Stimulated activated naive CD8-positive, alpha-beta T cell treated with anti-CD3 and anti-CD28 coated beads, Interleukin-15, amount 100 ng/mL, for 72 hours (primary cell): Measurements from ENCODE around the gene MAML2.

ENCODE experiments used
- ATAC-seq: fragments of 150-1000 bp; cut with Tn5 transposase; 2 replicates; pipeline ENCODE4 v1.10.0; 2021; ENCODE audit warnings: mild to moderate bottlenecking, moderate library complexity
- DNase-seq, 2 donors: peaks; one replicate each; pipeline ENCODE4 v3.0.0; 2021 to 2022
- H3K27ac Mint-ChIP-seq, 2 donors: one replicate each; pipeline ENCODE4 v1.8.0; 2022; ENCODE audit warnings: mild to moderate bottlenecking in 2 of 2, mixed read lengths in 2 of 2, moderate library complexity in 2 of 2
- H3K27me3 Mint-ChIP-seq: one replicate; pipeline ENCODE4 v1.8.0; 2022; ENCODE audit warnings: mixed read lengths
- H3K4me1 Mint-ChIP-seq: one replicate; pipeline ENCODE4 v1.8.0; 2022; ENCODE audit warnings: mild to moderate bottlenecking, mixed read lengths
- H3K4me3 Mint-ChIP-seq, 2 donors: one replicate each; pipeline ENCODE4 v1.8.0; 2022; ENCODE audit warnings: mild to moderate bottlenecking in 2 of 2, mixed read lengths in 2 of 2, moderate library complexity in 1 of 2
- H3K9me3 Mint-ChIP-seq, 2 donors: one replicate each; pipeline ENCODE4 v1.8.0; 2022; ENCODE audit warnings: mixed read lengths in 2 of 2

The MAML2 gene

DNA sequence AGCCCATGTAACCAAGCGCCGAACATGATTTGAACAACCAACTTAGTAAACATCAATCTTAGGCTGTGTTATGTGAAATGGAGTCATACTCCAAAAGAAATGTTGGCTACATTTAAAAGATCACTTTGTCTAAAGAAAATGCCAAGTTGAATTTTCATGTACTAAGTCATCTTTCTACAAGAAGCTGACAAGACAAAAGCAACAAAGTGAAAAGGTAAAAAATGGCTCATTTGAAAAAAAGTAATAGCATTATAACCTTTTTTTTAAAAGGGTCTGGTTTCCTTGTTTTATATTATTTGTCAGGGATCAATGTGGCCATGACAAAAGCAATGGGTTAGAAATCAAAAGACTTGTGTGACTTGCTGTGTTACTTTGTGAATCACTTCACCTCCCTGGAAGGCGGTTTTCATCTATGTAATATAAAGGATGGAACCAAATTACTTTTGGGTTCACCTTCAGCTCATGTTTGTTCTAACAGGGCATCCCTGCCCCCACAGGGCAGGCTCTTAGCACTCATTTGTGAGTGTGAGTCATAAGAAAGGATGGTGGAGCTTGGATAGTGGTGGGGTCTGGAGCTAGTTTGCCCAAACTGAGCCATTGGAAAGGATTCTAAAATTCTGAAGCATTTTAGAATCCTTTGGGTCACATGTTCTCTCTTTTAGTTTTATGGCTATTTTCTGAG is 287.1 kb downstream of the MAML2 start:
- peaks cover 92% of the 10 kb centered on the region for H3K4me1 Mint-ChIP-seq
- peak overlapping the region in 1 of 2 donors; percentile 89 for H3K27ac Mint-ChIP-seq
- H3K27me3 Mint-ChIP-seq: no peaks in the 10 kb centered on the region
- ATAC-seq: peak; percentile 43
- no peaks in the 10 kb centered on the region for H3K9me3 Mint-ChIP-seq
- DNase-seq: no peak
- H3K4me3 Mint-ChIP-seq: no peak overlapping the region

DNA sequence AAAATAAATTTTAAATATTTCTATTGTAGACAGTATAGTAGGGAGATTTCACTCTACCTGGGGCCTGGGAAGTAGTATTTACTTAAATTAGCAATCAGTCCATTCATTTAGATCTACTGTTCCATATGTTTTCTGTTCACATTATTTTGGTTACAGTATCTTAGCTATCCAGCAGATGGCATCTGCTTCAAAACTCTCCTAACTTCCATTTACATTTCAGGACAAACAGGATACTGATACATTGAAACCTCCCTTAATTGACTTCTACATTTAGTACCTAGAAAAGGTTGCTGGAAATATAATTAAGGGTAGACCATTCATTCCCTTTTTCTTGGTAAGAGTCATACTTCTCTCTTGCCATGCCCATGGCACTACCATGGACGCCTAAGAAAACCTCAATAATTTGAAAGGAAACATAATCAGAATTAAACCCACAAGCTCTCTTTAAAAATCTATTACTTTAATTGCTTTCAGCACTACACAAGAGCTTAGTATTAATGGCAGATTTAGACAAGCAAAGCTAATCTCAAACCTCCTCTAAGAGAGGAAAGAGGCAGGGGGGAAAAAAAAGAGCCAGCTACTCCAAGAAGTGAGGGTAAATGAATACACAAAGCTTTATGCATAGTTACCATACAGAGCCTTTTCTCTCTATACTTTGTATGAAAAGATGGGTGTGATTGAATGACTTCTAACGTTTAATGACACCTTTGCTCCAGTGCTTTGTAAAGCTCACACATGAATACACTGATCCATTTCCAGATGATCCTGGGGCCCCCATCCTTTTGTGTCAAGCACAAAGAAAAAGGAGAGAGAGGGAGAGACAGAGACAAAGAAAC is 287.9 kb downstream of the MAML2 start:
- Mint-ChIP-seq H3K27me3 (no peaks in the 10 kb centered on the region), H3K4me1 (peaks cover 92% of the 10 kb centered on the region)
- ATAC-seq: no peak

DNA sequence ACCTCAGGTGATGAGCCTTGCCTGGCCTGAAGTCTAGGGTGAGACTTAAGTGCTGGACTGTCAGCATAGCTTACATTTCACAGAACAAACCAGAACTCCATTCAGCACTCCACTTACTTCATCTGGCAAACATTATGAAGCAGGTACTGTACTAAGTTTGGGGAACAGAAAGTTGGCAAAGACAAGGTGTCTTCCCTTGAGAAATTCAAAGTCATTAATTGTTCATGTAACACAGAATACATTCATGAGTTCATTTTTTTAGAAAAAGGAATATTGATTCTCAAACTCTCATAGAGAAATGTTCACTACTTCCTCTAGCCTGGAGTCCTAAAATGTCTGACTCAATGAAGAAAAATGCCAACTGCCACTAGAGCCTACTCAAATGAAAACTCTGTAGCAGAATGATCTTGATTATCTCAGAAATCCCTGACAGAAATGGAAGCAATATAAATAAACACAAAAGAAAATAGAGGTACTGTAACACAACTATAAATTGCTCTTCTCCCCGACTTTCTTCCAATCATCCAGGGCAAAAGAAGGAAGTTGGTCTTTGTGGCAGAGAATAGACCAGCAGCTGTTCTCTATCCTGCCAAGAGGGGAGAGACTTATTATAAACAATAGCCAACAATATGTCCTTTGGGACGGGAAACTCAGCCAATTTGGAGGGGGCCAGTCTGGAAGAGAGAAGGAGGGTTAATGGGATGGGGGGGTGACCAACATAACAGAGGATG is 289.9 kb downstream of the MAML2 start:
- peaks cover 75% of the 10 kb centered on the region for H3K4me1 Mint-ChIP-seq
- DNase-seq: no peak
- H3K9me3 Mint-ChIP-seq: no peaks in the 10 kb centered on the region
- H3K27me3 Mint-ChIP-seq: no peaks in the 10 kb centered on the region
- peak overlapping the region in 1 of 2 donors; percentile 64 for H3K4me3 Mint-ChIP-seq
- no peak for ATAC-seq
- peak overlapping the region in 1 of 2 donors; percentile 38 for H3K27ac Mint-ChIP-seq

More for the DNA sequence above, 287.9 kb downstream of the MAML2 start:
- no peak for DNase-seq
- H3K27ac Mint-ChIP-seq: peak overlapping the region in 1 of 2 donors; percentile 89
- H3K4me3 Mint-ChIP-seq: peak overlapping the region in 1 of 2 donors; percentile 20
- no peaks in the 10 kb centered on the region for H3K9me3 Mint-ChIP-seq

DNA sequence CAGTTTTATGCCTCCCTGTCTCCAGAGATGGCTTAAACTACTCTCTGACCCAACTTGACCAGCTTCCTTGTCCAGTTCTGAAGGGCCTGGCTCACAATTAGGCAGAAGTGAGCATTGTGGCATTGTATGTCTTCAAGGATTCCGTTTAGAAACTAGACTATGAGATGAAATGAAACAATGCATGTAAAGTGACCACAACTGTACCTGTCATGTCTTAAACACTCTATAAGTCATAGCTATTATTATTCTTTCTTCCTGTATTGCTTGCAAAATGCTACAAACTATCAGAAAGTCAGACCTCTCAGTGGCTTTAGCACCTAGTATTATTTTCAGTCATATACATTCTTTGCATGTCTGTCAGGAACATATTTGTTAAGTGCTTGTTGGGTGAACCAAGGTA is 291.2 kb downstream of the MAML2 start:
- Mint-ChIP-seq H3K4me3 (peak overlapping the region in 1 of 2 donors; percentile 64), H3K4me1 (peaks cover 72% of the 10 kb centered on the region), H3K9me3 (no peaks in the 10 kb centered on the region), H3K27ac (peak overlapping the region in 1 of 2 donors; percentile 70), H3K27me3 (no peaks in the 10 kb centered on the region)
- peak; percentile 97 for ATAC-seq
- no peak for DNase-seq

DNA sequence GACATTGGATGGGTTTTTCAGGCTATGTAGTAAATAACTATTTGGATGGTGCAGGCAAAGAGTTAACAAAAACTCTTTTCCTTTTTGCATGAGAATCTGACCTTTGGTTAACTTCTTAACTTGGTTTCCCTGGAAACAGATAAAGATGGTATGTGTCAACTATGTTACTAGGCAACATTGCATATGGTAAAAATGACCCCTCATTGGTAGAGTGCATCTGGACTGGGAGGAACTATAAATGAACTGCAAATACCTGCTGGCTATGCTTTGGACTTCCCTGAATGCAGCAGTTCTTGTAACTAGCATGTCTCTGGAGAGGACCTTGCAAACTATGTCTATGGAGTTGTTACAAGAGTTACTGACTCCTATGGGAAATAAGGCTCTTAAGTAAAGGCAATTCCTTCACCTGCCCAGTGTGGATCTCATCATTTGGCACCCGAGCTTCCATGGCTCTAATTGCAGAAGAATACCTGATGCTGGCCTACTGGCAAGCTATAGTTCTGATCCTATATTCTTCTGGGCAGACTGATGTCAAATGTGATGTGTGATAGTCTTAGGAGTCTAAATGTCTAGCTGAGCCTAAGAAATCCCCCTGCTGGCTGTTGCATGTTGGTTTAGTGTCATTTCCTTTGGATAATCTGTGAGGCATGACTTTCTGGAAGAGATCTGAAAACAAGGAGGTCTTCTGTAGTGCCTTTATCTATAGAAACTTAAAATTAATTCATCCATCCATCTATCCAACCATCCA is 292.4 kb downstream of the MAML2 start:
- Mint-ChIP-seq H3K4me1 (peaks cover 72% of the 10 kb centered on the region), H3K27me3 (no peaks in the 10 kb centered on the region)
- no peak for DNase-seq

DNA sequence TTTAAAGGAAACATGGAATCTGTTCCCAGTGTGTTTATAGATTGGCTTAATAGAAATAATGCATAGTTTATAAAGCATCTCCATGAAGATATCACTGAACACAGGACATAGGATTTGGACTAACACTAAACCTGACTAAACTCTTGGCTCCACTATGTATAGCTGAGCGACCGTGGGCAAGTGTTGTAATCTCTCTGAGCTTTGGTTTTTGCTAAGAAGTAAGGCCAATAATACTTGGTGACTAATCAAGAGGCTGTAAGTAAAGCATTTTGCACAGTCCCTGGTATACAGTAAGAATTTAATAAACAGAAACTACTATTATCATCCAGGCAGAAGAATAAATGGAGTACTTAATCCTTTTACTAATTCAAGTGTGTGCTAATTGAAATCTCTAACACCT is 293.6 kb downstream of the MAML2 start:
- DNase-seq: no peak
- no peak overlapping the region for H3K27ac Mint-ChIP-seq
- ATAC-seq: no peak
- no peaks in the 10 kb centered on the region for H3K27me3 Mint-ChIP-seq
- peaks cover 62% of the 10 kb centered on the region for H3K4me1 Mint-ChIP-seq
- H3K9me3 Mint-ChIP-seq: no peaks in the 10 kb centered on the region
- H3K4me3 Mint-ChIP-seq: no peak overlapping the region

More for the DNA sequence above, 292.4 kb downstream of the MAML2 start:
- ATAC-seq: no peak
- Mint-ChIP-seq H3K4me3 (no peak overlapping the region), H3K9me3 (no peaks in the 10 kb centered on the region), H3K27ac (no peak overlapping the region)

DNA sequence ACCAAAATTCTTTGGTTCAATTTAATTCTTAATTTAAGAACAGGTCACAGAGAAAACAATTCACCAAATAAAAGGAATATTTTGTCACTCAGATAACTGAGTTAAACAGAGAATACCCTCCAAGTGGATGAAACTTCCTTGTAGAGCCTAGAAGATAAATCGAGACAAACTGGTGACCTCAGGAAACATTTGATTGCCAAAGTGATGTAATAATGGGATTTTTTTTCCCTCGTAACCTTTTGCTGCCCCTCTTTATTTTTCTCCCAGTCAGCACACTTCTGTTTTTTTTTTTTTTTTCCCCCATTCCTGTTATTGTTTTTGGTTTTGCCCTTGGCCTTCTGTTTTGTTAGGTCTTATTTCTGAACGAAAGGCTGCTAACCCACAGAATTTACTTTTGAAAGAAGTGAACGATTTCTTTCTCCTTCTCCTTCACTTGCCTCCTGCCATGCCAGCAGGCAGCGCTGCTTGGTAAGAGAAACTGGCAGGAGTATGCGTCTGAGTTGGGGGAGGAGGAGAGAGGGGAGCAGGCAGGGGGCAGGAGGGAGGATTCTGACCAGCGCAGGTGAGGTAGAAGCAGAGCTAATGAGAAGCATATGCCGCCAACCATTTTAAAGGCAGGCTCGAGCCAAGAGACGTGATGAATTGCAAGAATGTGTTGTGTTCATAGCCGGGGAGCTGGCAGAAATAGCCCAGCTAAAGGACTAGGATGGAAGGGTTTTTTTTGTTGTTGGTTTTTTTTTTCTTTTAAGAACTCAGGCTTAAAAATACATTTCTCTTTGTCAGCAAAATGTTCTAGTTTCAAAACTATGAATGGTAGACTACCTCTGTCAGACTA is 297.2 kb downstream of the MAML2 start:
- Mint-ChIP-seq H3K4me3 (no peak overlapping the region), H3K27me3 (no peaks in the 10 kb centered on the region), H3K9me3 (no peaks in the 10 kb centered on the region), H3K27ac (no peak overlapping the region), H3K4me1 (peaks cover 38% of the 10 kb centered on the region)
- ATAC-seq: no peak
- DNase-seq: no peak

DNA sequence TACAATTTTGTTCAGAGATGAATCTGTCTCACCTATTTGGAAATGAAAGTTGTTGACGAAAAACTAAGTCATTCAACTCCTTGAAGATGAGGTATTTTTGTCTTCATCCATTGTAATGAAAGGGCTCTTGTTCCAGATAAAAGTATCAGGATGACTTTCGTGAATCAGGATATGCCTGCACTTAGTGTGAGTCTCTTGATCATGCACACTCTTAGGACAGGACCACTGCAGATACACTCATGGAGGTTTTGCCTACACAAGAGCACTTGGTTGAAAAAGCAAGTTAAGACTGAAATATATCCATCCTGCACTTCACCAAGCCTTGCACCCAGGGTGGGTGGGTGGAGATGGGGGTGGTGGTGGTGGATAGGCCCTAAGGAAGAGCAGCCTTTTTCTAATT is 298.2 kb downstream of the MAML2 start:
- Mint-ChIP-seq H3K4me3 (no peak overlapping the region), H3K27me3 (no peaks in the 10 kb centered on the region), H3K9me3 (no peaks in the 10 kb centered on the region), H3K27ac (no peak overlapping the region), H3K4me1 (peaks cover 28% of the 10 kb centered on the region)
- DNase-seq (no peak), ATAC-seq (peak; percentile 39)

DNA sequence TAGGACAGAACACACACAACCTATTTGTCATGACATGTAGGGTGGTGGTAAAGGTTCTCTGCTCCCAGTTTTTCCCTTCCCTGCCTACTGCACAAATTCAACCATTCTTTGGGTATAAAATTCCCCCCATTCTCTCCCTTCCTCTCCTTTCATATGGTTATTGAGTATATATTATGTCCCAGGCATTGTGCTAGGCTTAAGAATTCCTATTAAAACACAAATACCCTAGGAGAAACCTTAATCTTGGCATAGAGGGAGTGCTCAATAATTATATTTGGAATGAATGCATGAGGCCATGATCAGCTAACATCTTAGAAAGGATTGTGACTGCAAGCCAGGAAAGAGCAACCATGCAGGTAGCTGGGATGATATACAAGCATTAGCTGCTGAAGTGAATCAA is 298.7 kb downstream of the MAML2 start:
- H3K27me3 Mint-ChIP-seq: no peaks in the 10 kb centered on the region
- no peaks in the 10 kb centered on the region for H3K9me3 Mint-ChIP-seq
- no peak for DNase-seq
- no peak overlapping the region for H3K27ac Mint-ChIP-seq
- H3K4me3 Mint-ChIP-seq: no peak overlapping the region
- no peak for ATAC-seq
- H3K4me1 Mint-ChIP-seq: peaks cover 27% of the 10 kb centered on the region

DNA sequence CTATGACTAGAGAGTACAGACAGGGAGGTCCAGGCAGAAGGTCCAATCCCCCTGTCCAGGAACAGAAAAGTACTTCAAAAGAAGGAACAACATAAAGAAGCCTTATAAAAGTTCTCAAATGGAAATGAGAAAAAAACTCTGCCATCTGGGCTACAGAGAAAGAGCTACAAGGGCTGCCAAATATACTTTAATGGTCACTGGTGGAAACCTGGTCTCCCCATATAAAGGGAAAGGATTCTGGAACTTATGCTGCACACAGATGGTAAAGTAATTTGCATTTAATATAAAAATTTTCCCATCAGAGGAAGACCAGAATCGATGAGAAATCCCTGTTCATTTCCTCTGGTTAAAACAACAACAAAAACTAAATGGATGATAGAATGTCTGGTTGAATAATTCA is 299.7 kb downstream of the MAML2 start:
- no peaks in the 10 kb centered on the region for H3K27me3 Mint-ChIP-seq
- ATAC-seq (no peak), DNase-seq (no peak)
- no peak overlapping the region for H3K4me3 Mint-ChIP-seq
- H3K27ac Mint-ChIP-seq: no peak overlapping the region
- H3K4me1 Mint-ChIP-seq: peaks cover 27% of the 10 kb centered on the region
- no peaks in the 10 kb centered on the region for H3K9me3 Mint-ChIP-seq

DNA sequence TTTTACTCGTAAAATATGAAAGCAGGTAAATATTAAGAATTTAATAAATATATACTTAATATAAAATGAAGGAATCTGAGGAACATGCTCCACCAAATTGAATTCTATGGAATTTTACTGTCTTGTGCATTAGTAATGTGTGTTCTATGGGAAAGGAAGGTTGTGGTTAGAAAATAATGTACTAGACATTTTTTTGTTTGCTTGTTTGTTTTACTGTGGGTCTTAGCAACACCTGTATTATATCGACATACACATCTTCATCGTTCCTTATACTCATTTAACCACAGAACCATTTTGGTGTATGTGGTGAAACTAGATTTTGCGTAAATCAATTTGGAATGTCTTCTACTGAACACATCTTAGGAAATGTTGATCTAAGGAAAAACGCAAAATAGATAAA is 304.9 kb downstream of the MAML2 start:
- H3K4me3 Mint-ChIP-seq: no peak overlapping the region
- DNase-seq (no peak), ATAC-seq (no peak)
- H3K4me1 Mint-ChIP-seq: peaks cover 30% of the 10 kb centered on the region
- H3K27ac Mint-ChIP-seq: no peak overlapping the region
- no peaks in the 10 kb centered on the region for H3K27me3 Mint-ChIP-seq
- H3K9me3 Mint-ChIP-seq: no peaks in the 10 kb centered on the region

DNA sequence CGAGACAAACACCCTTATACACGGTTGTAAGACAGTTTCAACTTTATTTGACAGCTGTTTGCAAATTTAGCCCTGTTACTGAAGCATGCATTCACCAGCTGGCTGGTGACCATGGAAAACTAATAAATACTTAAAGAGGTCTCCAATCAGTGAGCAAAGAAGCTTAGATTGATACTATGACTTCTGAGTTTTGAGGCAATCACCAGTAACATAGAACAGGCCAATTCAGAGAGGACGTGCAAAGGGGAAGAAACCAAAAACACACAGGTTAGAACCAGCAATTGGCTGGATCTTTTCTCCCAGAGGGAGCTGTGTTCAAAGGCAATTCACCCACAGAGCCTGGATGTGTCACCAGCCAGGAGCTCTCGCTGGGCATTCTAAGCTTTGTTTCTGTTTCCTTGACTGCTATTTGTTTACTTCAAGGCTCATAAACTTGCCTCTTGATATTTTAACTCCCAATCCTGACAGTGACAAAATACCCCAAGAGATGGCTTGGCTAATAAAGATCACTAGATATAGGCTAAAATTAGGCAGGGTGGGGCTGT is 305.5 kb downstream of the MAML2 start:
- H3K27ac Mint-ChIP-seq: peak overlapping the region in 1 of 2 donors; percentile 4
- H3K4me1 Mint-ChIP-seq: peaks cover 35% of the 10 kb centered on the region
- H3K4me3 Mint-ChIP-seq: no peak overlapping the region
- DNase-seq (no peak), ATAC-seq (no peak)
- no peaks in the 10 kb centered on the region for H3K9me3 Mint-ChIP-seq
- no peaks in the 10 kb centered on the region for H3K27me3 Mint-ChIP-seq

DNA sequence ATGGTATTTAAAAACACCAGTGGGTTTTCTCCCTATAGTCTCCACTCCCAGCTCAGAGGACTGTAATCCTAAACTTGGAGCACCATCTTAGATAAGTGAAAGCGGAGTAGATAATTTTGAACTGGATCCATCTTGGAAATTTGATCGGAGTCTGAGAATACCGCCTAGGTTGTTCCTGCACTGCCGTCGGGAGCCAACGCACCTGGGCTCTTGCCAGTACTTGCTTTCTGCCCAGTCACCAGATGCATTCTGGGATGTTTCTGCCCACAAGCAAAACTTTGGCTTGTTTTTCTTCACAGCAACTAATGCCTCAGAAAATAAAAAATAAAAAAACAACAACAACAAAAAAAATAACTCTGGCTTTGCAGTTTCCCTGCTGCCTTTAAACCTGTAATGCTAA is 306.1 kb downstream of the MAML2 start:
- DNase-seq (no peak), ATAC-seq (no peak)
- Mint-ChIP-seq H3K9me3 (no peaks in the 10 kb centered on the region), H3K27me3 (no peaks in the 10 kb centered on the region), H3K4me1 (peaks cover 37% of the 10 kb centered on the region), H3K27ac (peak overlapping the region in 1 of 2 donors; percentile 75), H3K4me3 (no peak overlapping the region)

DNA sequence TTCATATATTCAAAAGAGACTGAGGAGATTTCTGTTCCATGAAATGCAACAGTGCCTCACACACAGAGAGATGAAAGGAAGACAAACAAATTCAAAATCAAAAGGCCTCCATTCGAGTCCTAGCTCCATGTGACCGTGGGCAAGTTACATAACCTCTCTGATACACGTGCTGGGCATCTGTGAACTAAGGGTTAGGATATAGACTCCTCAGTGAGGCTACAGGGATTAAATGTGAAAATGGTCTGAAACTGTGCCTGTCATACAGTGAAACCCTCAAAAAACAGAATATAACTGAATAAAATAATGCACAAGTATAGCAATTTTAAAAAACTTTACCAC is 307.3 kb downstream of the MAML2 start:
- ATAC-seq: no peak
- Mint-ChIP-seq H3K4me1 (peaks cover 37% of the 10 kb centered on the region), H3K4me3 (no peak overlapping the region), H3K9me3 (no peaks in the 10 kb centered on the region), H3K27ac (no peak overlapping the region), H3K27me3 (no peaks in the 10 kb centered on the region)
- no peak for DNase-seq
